ENCODE results near the gene FOXN3. TPM values are rescaled to one million over a fixed set of nuclear protein-coding genes. Genes with fewer than 3 reads are reported as not detected.

Gene FOXN3
- total RNA-seq, 1 donor from 2014 or later = 27.8 TPM

DNA sequence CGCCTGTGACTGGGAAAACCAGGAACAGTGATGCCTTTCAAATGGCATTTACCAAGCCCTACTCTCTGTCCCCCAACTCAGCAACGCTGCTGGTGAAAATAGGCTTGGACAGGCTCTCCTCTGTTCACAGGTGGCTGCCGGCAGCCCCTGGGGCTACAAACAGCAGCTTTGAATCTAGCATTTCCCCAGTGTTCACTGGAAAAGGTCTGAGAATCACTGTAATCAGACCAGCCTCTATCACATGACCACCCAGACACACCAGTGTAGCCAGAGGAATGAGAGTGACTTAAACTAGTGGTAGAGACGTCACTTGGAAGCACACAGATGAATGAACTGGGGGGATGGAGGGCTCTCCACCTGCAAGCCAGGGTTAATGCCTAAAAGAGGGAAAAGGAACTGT lies 151.8 kb downstream of the FOXN3 start:
- DNase-seq (ENCODE audit: low read depth) = no peak
- no peak overlapping the region for H3K4me3 ChIP-seq (ENCODE audit: low read depth, low read length)

DNA sequence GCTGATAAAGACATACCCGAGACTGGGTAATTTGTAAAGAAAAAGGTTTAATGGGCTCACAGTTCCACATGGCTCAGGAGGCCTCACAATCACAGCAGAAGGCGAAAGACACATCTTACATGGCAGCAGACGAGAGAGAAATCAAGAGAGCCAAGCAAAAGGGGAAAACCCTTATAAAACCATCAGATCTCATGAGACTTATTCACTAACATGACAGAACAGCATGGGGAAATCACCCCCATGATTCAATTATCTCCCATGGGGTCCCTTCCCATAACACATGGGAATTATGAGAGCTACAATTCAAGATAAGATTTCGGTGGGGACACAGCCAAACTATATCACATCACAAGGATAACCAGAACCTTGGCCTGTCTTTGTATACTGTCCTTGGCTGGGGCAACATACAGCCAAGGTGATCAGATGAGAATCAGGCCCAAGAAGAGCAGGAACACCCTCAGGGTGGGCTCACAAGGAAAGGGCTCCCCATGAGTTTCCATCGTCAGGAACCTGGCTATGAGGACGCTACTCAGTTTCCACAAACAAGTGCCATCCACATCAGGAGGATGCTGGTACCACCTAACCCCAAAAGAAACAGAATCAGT lies 152.7 kb downstream of the FOXN3 start:
- DNase-seq (ENCODE audit: low read depth) = no peak
- TF ChIP-seq, protein P1, sequence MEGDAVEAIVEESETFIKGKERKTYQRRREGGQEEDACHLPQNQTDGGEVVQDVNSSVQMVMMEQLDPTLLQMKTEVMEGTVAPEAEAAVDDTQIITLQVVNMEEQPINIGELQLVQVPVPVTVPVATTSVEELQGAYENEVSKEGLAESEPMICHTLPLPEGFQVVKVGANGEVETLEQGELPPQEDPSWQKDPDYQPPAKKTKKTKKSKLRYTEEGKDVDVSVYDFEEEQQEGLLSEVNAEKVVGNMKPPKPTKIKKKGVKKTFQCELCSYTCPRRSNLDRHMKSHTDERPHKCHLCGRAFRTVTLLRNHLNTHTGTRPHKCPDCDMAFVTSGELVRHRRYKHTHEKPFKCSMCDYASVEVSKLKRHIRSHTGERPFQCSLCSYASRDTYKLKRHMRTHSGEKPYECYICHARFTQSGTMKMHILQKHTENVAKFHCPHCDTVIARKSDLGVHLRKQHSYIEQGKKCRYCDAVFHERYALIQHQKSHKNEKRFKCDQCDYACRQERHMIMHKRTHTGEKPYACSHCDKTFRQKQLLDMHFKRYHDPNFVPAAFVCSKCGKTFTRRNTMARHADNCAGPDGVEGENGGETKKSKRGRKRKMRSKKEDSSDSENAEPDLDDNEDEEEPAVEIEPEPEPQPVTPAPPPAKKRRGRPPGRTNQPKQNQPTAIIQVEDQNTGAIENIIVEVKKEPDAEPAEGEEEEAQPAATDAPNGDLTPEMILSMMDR (conservative IDR thresholded peaks at IDR 0.05; ENCODE audit: low read depth, low read length) = no peak
- no peak overlapping the region for H3K4me3 ChIP-seq (ENCODE audit: low read depth, low read length)

More for the DNA sequence above, 151.8 kb downstream of the FOXN3 start:
- TF ChIP-seq, protein P1 (conservative IDR thresholded peaks at IDR 0.05; ENCODE audit: low read depth, low read length) = no peak

DNA sequence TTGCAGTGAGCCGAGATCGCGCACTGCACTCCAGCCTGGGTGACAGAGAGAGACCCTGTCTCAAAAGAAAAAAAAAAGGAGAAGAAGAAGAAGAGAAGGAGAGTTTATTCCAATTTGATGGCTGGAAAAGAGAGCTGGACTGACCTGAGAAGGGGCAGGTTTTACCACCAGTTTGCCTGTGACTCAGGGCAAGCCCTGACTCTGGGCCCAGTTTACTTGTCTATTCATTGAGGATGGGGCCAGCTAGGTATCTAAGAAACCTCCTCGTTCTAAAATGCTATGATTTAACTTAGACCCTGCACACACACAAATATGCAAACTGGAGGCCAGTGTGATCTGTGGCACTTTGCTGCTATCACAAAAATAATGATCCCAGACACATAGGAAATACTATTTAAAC lies 155.0 kb downstream of the FOXN3 start:
- TF ChIP-seq, protein P1 (conservative IDR thresholded peaks at IDR 0.05; ENCODE audit: low read depth, low read length) = no peak
- no peak for DNase-seq (ENCODE audit: low read depth)
- no peak overlapping the region for H3K4me3 ChIP-seq (ENCODE audit: low read depth, low read length)

DNA sequence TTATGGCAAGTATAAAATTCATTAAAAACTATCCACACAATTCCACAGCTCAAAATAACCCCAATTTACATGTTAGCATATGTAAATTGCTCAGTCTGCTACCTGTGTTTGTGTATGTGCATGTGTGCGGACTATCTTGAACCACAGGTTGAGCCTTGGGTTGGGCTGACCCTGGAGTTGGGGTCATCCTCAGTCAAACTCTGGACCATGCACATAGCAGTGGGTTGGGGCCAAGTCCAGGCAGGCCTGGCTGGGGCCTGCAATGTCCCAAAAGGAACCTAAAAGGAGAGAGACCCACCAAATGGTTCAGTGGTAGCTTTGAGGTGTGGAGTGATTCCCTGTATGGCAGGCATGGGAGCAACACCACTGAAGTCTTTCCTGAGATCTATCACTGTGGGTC lies 156.1 kb downstream of the FOXN3 start:
- H3K4me3 ChIP-seq (ENCODE audit: low read depth, low read length) = no peak overlapping the region
- DNase-seq (ENCODE audit: low read depth) = no peak
- TF ChIP-seq, protein P1 (conservative IDR thresholded peaks at IDR 0.05; ENCODE audit: low read depth, low read length) = no peak

DNA sequence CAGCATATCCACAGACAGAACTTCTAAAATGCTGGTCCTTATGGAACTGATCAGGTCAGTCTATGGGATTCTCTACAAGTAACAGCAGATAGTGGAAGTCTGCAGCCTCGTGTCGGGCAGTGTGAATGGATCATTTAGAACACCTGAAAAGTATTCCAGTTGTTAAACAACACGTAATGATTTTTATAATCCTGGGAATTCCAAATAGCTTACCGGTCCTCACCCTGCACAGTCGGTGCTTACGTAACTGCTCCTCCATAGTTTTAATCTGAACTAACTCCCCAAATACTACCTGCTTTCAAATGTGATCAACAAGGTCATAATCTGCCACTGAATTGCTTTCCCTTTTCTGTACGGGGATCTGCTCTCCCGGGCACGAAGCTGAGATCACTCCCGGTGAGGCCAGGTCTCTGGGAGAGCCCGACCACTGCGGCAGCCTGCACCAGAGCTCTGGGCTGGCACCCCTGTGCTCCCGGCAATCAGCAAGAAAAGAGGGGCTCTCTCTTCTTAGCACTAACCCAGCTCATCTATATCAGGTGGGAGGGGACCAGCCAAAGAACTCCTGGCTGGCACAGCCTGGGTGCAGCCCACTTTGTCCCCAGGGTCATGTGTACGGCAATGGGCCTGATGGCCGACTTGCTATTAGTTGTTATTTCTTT lies 157.0 kb downstream of the FOXN3 start:
- DNase-seq (ENCODE audit: low read depth) = no peak
- TF ChIP-seq, protein P1 (conservative IDR thresholded peaks at IDR 0.05; ENCODE audit: low read depth, low read length) = no peak
- H3K4me3 ChIP-seq (ENCODE audit: low read depth, low read length) = no peak overlapping the region

DNA sequence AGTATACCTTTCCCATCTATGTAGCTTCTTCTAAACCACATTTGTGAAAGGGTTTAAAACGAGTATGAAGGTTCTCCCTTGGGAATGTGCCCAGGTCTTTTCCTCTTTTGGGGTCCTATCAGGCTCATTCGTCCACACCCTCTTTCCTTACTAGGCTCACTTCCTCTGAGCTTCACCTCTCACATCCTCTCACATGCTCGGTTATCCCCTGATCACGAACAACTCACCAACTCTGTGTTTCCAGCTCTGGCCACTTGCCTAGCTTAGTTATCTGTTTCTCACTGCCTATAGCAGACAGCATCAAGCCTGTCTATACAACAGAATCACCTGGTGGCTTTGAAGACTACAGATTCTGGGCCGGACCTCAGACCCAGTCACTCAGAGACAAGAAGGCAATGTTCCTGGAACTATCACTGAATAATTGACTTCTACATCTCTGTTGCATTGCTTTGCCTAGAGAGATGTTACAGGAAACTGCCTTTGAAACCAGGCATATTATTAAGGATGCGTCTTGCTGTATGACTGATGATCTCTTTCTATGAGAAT lies 158.2 kb downstream of the FOXN3 start:
- H3K4me3 ChIP-seq (ENCODE audit: low read depth, low read length) = no peak overlapping the region
- DNase-seq (ENCODE audit: low read depth) = no peak
- TF ChIP-seq, protein P1 (conservative IDR thresholded peaks at IDR 0.05; ENCODE audit: low read depth, low read length) = no peak
